SJSA1 (cell line): ENCODE data around the gene AASDHPPT. TPM values are rescaled to one million over a fixed set of nuclear protein-coding genes. Genes with fewer than 3 reads are reported as not detected.

ENCODE experiments used
- DNase-seq, 2 experiments: peaks; one replicate each; pipeline ENCODE4 v3.0.0-alpha.2; 2015 to 2020; ENCODE audit warnings: low spot score in 2 of 2, low read depth in 1 of 2
- H3K27ac ChIP-seq: fragments of 250-450 bp; sonication (Bioruptor Pico); 2 replicates; pipeline ENCODE4 v1.5.1; 2020; ENCODE audit warnings: mild to moderate bottlenecking, moderate library complexity
- H3K27me3 ChIP-seq: fragments of 250-450 bp; sonication (Bioruptor Pico); replicated peaks from 2 replicates; pipeline ENCODE4 v1.5.1; 2020; ENCODE audit warnings: mild to moderate bottlenecking, moderate library complexity
- H3K36me3 ChIP-seq: fragments of 250-450 bp; sonication (Bioruptor Pico); 2 replicates; pipeline ENCODE4 v1.5.1; 2020; ENCODE audit warnings: mild to moderate bottlenecking
- H3K4me1 ChIP-seq: fragments of 250-450 bp; sonication (Bioruptor Pico); replicated peaks from 2 replicates; pipeline ENCODE4 v1.6.1; 2021; ENCODE audit warnings: mild to moderate bottlenecking
- H3K4me3 ChIP-seq: fragments of 250-450 bp; sonication (Bioruptor Pico); 2 replicates; pipeline ENCODE4 v1.5.1; 2020; ENCODE audit warnings: mild to moderate bottlenecking
- H3K9me3 ChIP-seq: fragments of 250-450 bp; sonication (Bioruptor Pico); replicated peaks from 2 replicates; pipeline ENCODE4 v1.5.1; 2020; ENCODE audit warnings: mild to moderate bottlenecking
- total RNA-seq: library from RNA; depleted of rRNA; stranded (reverse); fragments of >200 nt; shearing (Covaris generic); gene quantifications from 2 replicates; pipeline ENCODE4 v1.2.3, GENCODE V29; 2014

Gene AASDHPPT
- total RNA-seq, 1 experiment from 2014 or later, result 39.3 TPM

GRCh38 chr11:106092446-106092845, 15.0 kb downstream of the AASDHPPT start:
- Histone ChIP-seq H3K27ac (no peak overlapping the region), H3K9me3 (no peaks in the 10 kb centered on the region), H3K27me3 (no peaks in the 10 kb centered on the region), H3K36me3 (peaks cover 13% of the 10 kb centered on the region), H3K4me1 (peaks cover 16% of the 10 kb centered on the region), H3K4me3 (no peak overlapping the region)
- no peak for DNase-seq

- no peak for DNase-seq
- Histone ChIP-seq H3K4me1 (no peaks in the 10 kb centered on the region), H3K4me3 (no peak overlapping the region), H3K9me3 (no peaks in the 10 kb centered on the region), H3K27me3 (no peaks in the 10 kb centered on the region), H3K27ac (no peak overlapping the region), H3K36me3 (peaks cover 8% of the 10 kb centered on the region)
These were observed 21.6 kb downstream of the AASDHPPT start for GRCh38 chr11:106098893-106099553.

- no peak for DNase-seq
- Histone ChIP-seq H3K27me3 (no peaks in the 10 kb centered on the region), H3K4me3 (no peak overlapping the region), H3K36me3 (peaks cover 8% of the 10 kb centered on the region), H3K4me1 (no peaks in the 10 kb centered on the region), H3K27ac (no peak overlapping the region), H3K9me3 (no peaks in the 10 kb centered on the region)
These were observed 23.9 kb downstream of the AASDHPPT start for GRCh38 chr11:106101370-106101769.

GRCh38 chr11:106101819-106102218, 24.4 kb downstream of the AASDHPPT start:
- no peak for DNase-seq
- Histone ChIP-seq H3K27me3 (no peaks in the 10 kb centered on the region), H3K36me3 (peaks cover 8% of the 10 kb centered on the region), H3K4me3 (no peak overlapping the region), H3K9me3 (no peaks in the 10 kb centered on the region), H3K27ac (no peak overlapping the region), H3K4me1 (no peaks in the 10 kb centered on the region)

GRCh38 chr11:106105986-106106385, 28.5 kb downstream of the AASDHPPT start:
- Histone ChIP-seq H3K27me3 (no peaks in the 10 kb centered on the region), H3K27ac (no peak overlapping the region), H3K9me3 (no peaks in the 10 kb centered on the region), H3K36me3 (no peaks in the 10 kb centered on the region), H3K4me3 (no peak overlapping the region), H3K4me1 (no peaks in the 10 kb centered on the region)
- DNase-seq, result no peak

GRCh38 chr11:106121570-106122320, 44.3 kb downstream of the AASDHPPT start:
- Histone ChIP-seq H3K36me3 (no peaks in the 10 kb centered on the region), H3K27ac (peak overlapping the region; percentile 58), H3K27me3 (no peaks in the 10 kb centered on the region), H3K4me3 (no peak overlapping the region), H3K9me3 (no peaks in the 10 kb centered on the region), H3K4me1 (peaks cover 7% of the 10 kb centered on the region)
- DNase-seq, result peak in 1 of 2 experiments; percentile 26

GRCh38 chr11:106127604-106128003, 50.1 kb downstream of the AASDHPPT start:
- Histone ChIP-seq H3K36me3 (no peaks in the 10 kb centered on the region), H3K9me3 (no peaks in the 10 kb centered on the region), H3K4me3 (no peak overlapping the region), H3K27ac (no peak overlapping the region), H3K4me1 (no peaks in the 10 kb centered on the region), H3K27me3 (no peaks in the 10 kb centered on the region)
- DNase-seq, result no peak

- Histone ChIP-seq H3K4me1 (no peaks in the 10 kb centered on the region), H3K27me3 (no peaks in the 10 kb centered on the region), H3K27ac (no peak overlapping the region), H3K4me3 (no peak overlapping the region), H3K9me3 (no peaks in the 10 kb centered on the region), H3K36me3 (no peaks in the 10 kb centered on the region)
- no peak for DNase-seq
These were observed 51.3 kb downstream of the AASDHPPT start for GRCh38 chr11:106128740-106129139.

GRCh38 chr11:106131998-106132397, 54.5 kb downstream of the AASDHPPT start:
- peaks cover 4% of the 10 kb centered on the region; the same call in 1 of the 2 replicates for H3K4me1 ChIP-seq
- H3K27me3 ChIP-seq, result no peaks in the 10 kb centered on the region

GRCh38 chr11:106132582-106133354, 55.3 kb downstream of the AASDHPPT start:
- Histone ChIP-seq H3K36me3 (no peaks in the 10 kb centered on the region), H3K4me3 (no peak overlapping the region), H3K4me1 (peaks cover 8% of the 10 kb centered on the region; the same call in 1 of the 2 replicates), H3K27me3 (no peaks in the 10 kb centered on the region), H3K9me3 (no peaks in the 10 kb centered on the region), H3K27ac (no peak overlapping the region)
- no peak for DNase-seq

More at GRCh38 chr11:106131998-106132397, 54.5 kb downstream of the AASDHPPT start:
- H3K4me3 ChIP-seq, result no peak overlapping the region
- no peak for DNase-seq
- H3K36me3 ChIP-seq, result no peaks in the 10 kb centered on the region
- no peaks in the 10 kb centered on the region for H3K9me3 ChIP-seq
- H3K27ac ChIP-seq, result no peak overlapping the region

- Histone ChIP-seq H3K4me1 (peaks cover 8% of the 10 kb centered on the region; the same call in 1 of the 2 replicates), H3K27me3 (no peaks in the 10 kb centered on the region), H3K9me3 (no peaks in the 10 kb centered on the region), H3K4me3 (no peak overlapping the region), H3K36me3 (no peaks in the 10 kb centered on the region), H3K27ac (no peak overlapping the region)
- no peak for DNase-seq
These were observed 56.1 kb downstream of the AASDHPPT start for GRCh38 chr11:106133529-106133928.

GRCh38 chr11:106137061-106137460, 59.6 kb downstream of the AASDHPPT start:
- no peaks in the 10 kb centered on the region for H3K9me3 ChIP-seq
- H3K4me1 ChIP-seq, result peaks cover 8% of the 10 kb centered on the region; the same call in 1 of the 2 replicates
- H3K27ac ChIP-seq, result no peak overlapping the region
- no peak overlapping the region for H3K4me3 ChIP-seq
- DNase-seq, result no peak
- H3K27me3 ChIP-seq, result no peaks in the 10 kb centered on the region
- no peaks in the 10 kb centered on the region for H3K36me3 ChIP-seq

- Histone ChIP-seq H3K27ac (no peak overlapping the region), H3K4me3 (no peak overlapping the region), H3K27me3 (no peaks in the 10 kb centered on the region), H3K9me3 (no peaks in the 10 kb centered on the region), H3K4me1 (peaks cover 8% of the 10 kb centered on the region; the same call in 1 of the 2 replicates), H3K36me3 (no peaks in the 10 kb centered on the region)
- no peak for DNase-seq
These were observed 60.3 kb downstream of the AASDHPPT start for GRCh38 chr11:106137758-106138157.
